Measurements from ENCODE around the gene KLF14. TPM values are rescaled to one million over a fixed set of nuclear protein-coding genes. Genes with fewer than 3 reads are reported as not detected.

KLF14 gene
- total and polyA plus RNA-seq, 2 donors (not counting 3 experiments of a cell fraction or from before 2014, with no cell fraction given) = 0.01 TPM; not detected in 1

GRCh38 chr7:130750755-130751154 is 16.7 kb upstream of the KLF14 start:
- Histone ChIP-seq H3K4me3 (replicated peaks in 1 of 3; ENCODE audit: insufficient read depth in 1 of 3, low read depth in 1 of 3, low read length in 3 of 3) (no peak overlapping the region), H2AFZ (ENCODE audit: low read depth, low read length) (no peak overlapping the region), H3K27me3 (ENCODE audit: control insufficient read depth in 2 of 2, insufficient read depth in 2 of 2, low read length in 2 of 2) (peaks cover 20 to 56% of the 10 kb centered on the region in 2 experiments), H4K20me1 (replicated peaks; ENCODE audit: control insufficient read depth, extremely low read depth, insufficient read depth, low read length) (no peaks in the 10 kb centered on the region), H3K27ac (ENCODE audit: insufficient read depth, low read depth, low read length) (no peak overlapping the region), H3K36me3 (ENCODE audit: control insufficient read depth in 2 of 2, extremely low read depth in 1 of 2, insufficient read depth in 2 of 2, low read length in 2 of 2) (no peaks in the 10 kb centered on the region), H3K9ac (replicated peaks; ENCODE audit: extremely low read depth, insufficient read depth, low read length) (no peak overlapping the region), H3K9me1 (replicated peaks; ENCODE audit: control insufficient read depth, extremely low read depth, insufficient read depth, low read length) (no peaks in the 10 kb centered on the region), H3K4me1 (ENCODE audit: control insufficient read depth, extremely low read depth, insufficient read depth, low read length) (no peaks in the 10 kb centered on the region), H3K79me2 (ENCODE audit: control insufficient read depth, insufficient read depth, low read length) (no peaks in the 10 kb centered on the region), H3K9me3 (replicated peaks; ENCODE audit: control insufficient read depth, insufficient read depth, low read length) (no peaks in the 10 kb centered on the region), H3K4me2 (ENCODE audit: insufficient read depth, low read length) (no peak overlapping the region)
- intact Hi-C loops (cut with micrococcal nuclease) (loop anchor here (10.0 kb wide), 1 partner anchor 84 kb away; no protein-coding TSS in a partner anchor), dilution Hi-C loops (cut with MboI; ENCODE audit: extremely low pct_ligation_motif_present, low sequenced_read_pairs) (no loop called here)
- ChIA-PET CTCF (interaction anchor here (1.6 kb wide), 1 partner anchor 8 kb away, joined by 4 read pairs; no protein-coding TSS in a partner anchor), POLR2A (no interaction called here)
- FAIRE-seq (no peak), DNase-seq (ENCODE audit: low read depth, low spot score) (no peak)
- BruUV-seq (replicated peaks) = no TSS peak
- TF ChIP-seq GATA2 (IDR thresholded peaks at IDR 0.05; ENCODE audit: insufficient read depth, insufficient read length, low read depth, low read length) = no peak
- TF ChIP-seq CTCF (IDR thresholded peaks at IDR 0.05; ENCODE audit: extremely low read depth in 1 of 2, insufficient read depth in 1 of 2, low read depth in 1 of 2, low read length in 2 of 2) = no peak
- TF ChIP-seq POLR2AphosphoS5 (IDR thresholded peaks at IDR 0.05; ENCODE audit: insufficient read depth, low read depth, low read length) = no peak
- TF ChIP-seq MAX (IDR thresholded peaks at IDR 0.05; ENCODE audit: insufficient read depth, insufficient read length) = no peak
- TF ChIP-seq EZH2 (IDR thresholded peaks at IDR 0.05; ENCODE audit: borderline replicate concordance, low read depth, low read length, severe bottlenecking) = no peak
- TF ChIP-seq JUN (IDR thresholded peaks at IDR 0.05; ENCODE audit: borderline replicate concordance, insufficient read depth, insufficient read length, low read depth) = no peak
- TF ChIP-seq MYC (IDR thresholded peaks at IDR 0.05; ENCODE audit: low read depth, low read length) = no peak
- no peak for TF ChIP-seq FOS (IDR thresholded peaks at IDR 0.05; ENCODE audit: borderline replicate concordance, insufficient read depth, low read length)
- TF ChIP-seq POLR2A (IDR thresholded peaks at IDR 0.05; ENCODE audit: low read depth, low read length) = no peak

Data from endothelial cell of umbilical vein (primary cell).